OCI-LY1 (cell line): ENCODE data around the gene PLEKHH1.

ENCODE experiments used
- H2AFZ ChIP-seq: fragments of 200-600 bp; sonication (generic), shearing (Covaris generic); 2 replicates; pipeline ENCODE4 v1.6.0; 2014; ENCODE audit warnings: antibody characterized with exemption, mild to moderate bottlenecking, low read length
- H3F3A ChIP-seq: fragments of 200-600 bp; sonication (generic), shearing (Covaris generic); 2 replicates; pipeline ENCODE4 v1.6.0; 2014; ENCODE audit warnings: mild to moderate bottlenecking, antibody characterized with exemption, low read length, moderate library complexity; ENCODE audit not compliant: insufficient read depth
- H3K27ac ChIP-seq: fragments of 200-600 bp; sonication (generic); 2 replicates; pipeline ENCODE4 v1.5.1; 2014; ENCODE audit warnings: low read length, mixed run types, mild to moderate bottlenecking, low read depth; ENCODE audit not compliant: poor library complexity, severe bottlenecking
- H3K27me3 ChIP-seq: fragments of 200-600 bp; sonication (generic); 2 replicates; pipeline ENCODE4 v1.6.0; 2014; ENCODE audit warnings: antibody characterized with exemption, mild to moderate bottlenecking, low read length, moderate library complexity; ENCODE audit not compliant: insufficient read depth
- H3K36me3 ChIP-seq: fragments of 200-600 bp; sonication (generic); 2 replicates; pipeline ENCODE4 v1.6.1; 2014; ENCODE audit warnings: mild to moderate bottlenecking, antibody characterized with exemption, low read length, moderate library complexity, mixed read lengths; ENCODE audit not compliant: insufficient read depth
- H3K4me1 ChIP-seq: fragments of 200-600 bp; sonication (generic); 2 replicates; pipeline ENCODE4 v1.5.1; 2014; ENCODE audit warnings: mild to moderate bottlenecking, low read length, moderate library complexity; ENCODE audit not compliant: insufficient read depth, severe bottlenecking
- H3K4me2 ChIP-seq: fragments of 200-600 bp; sonication (generic), shearing (Covaris generic); 2 replicates; pipeline ENCODE4 v1.6.1; 2014; ENCODE audit warnings: low read length
- H3K4me3 ChIP-seq: fragments of 200-600 bp; sonication (generic); 2 replicates; pipeline ENCODE4 v1.5.1; 2014; ENCODE audit warnings: low read length, low read depth, mild to moderate bottlenecking, mixed read lengths; ENCODE audit not compliant: poor library complexity, severe bottlenecking
- H3K79me2 ChIP-seq: fragments of 200-600 bp; shearing (Covaris generic); 2 replicates; pipeline ENCODE4 v1.6.1; 2016; ENCODE audit warnings: mixed run types, low read length, mixed read lengths; ENCODE audit not compliant: insufficient read depth
- H3K9ac ChIP-seq: fragments of 200-600 bp; sonication (generic), shearing (Covaris generic); 2 replicates; pipeline ENCODE4 v1.6.1; 2014; ENCODE audit warnings: mild to moderate bottlenecking, low read length, mixed read lengths
- H3K9me2 ChIP-seq: fragments of 200-600 bp; sonication (generic), shearing (Covaris generic); 2 replicates; pipeline ENCODE4 v1.6.1; 2014; ENCODE audit warnings: low read depth, mild to moderate bottlenecking, low read length, mixed read lengths
- H3K9me3 ChIP-seq: fragments of 200-600 bp; shearing (Covaris generic); 2 replicates; pipeline ENCODE4 v1.6.1; 2014; ENCODE audit warnings: low read length, mixed read lengths
- H4K20me1 ChIP-seq: fragments of 200-600 bp; sonication (generic), shearing (Covaris generic); 2 replicates; pipeline ENCODE4 v1.6.0; 2016; ENCODE audit warnings: mild to moderate bottlenecking, low read length; ENCODE audit not compliant: insufficient read depth
- EZH2 ChIP-seq: fragments of 200-600 bp; sonication (generic), shearing (Covaris generic); IDR thresholded peaks from 2 replicates; pipeline ENCODE4 v1.8.0; 2017; ENCODE audit warnings: borderline replicate concordance, mixed run types, mild to moderate bottlenecking, antibody characterized with exemption, low read length, moderate library complexity, mixed read lengths
- TF ChIP-seq, protein P1 (sequence below): fragments of 200-600 bp; sonication (generic), shearing (Covaris generic); IDR thresholded peaks from 2 replicates; pipeline ENCODE4 v1.5.1; 2017; ENCODE audit warnings: mild to moderate bottlenecking, antibody characterized with exemption, low read length, moderate library complexity, mixed read lengths

PLEKHH1 gene

DNA sequence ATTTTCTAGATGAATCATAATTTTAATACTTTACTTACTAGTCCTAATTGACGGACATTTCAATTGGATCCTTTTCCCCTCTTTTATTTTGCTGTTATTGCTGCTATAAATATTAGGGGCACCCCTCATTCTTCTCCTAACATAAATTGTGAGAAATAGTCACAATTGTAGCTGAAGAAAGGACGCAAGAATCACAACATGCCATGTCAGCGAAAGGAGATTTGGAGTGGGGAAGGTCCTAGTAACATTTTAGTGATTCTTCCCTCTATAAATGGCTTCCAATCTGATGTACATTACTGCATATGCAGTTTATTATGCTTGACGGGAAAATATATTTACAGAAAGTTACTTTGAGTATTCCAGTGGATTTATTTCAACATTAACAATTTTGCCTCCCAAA lies 7.7 kb upstream of the PLEKHH1 start:
- H3K27me3 ChIP-seq = no peaks in the 10 kb centered on the region
- H3K36me3 ChIP-seq = no peaks in the 10 kb centered on the region
- no peak overlapping the region for H2AFZ ChIP-seq
- H3K27ac ChIP-seq = no peak overlapping the region
- H3K9me3 ChIP-seq = no peaks in the 10 kb centered on the region
- H4K20me1 ChIP-seq = no peaks in the 10 kb centered on the region
- H3K4me2 ChIP-seq = no peak overlapping the region
- TF ChIP-seq, protein P1, sequence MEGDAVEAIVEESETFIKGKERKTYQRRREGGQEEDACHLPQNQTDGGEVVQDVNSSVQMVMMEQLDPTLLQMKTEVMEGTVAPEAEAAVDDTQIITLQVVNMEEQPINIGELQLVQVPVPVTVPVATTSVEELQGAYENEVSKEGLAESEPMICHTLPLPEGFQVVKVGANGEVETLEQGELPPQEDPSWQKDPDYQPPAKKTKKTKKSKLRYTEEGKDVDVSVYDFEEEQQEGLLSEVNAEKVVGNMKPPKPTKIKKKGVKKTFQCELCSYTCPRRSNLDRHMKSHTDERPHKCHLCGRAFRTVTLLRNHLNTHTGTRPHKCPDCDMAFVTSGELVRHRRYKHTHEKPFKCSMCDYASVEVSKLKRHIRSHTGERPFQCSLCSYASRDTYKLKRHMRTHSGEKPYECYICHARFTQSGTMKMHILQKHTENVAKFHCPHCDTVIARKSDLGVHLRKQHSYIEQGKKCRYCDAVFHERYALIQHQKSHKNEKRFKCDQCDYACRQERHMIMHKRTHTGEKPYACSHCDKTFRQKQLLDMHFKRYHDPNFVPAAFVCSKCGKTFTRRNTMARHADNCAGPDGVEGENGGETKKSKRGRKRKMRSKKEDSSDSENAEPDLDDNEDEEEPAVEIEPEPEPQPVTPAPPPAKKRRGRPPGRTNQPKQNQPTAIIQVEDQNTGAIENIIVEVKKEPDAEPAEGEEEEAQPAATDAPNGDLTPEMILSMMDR = no peak
- TF ChIP-seq EZH2 = no peak
- H3K4me1 ChIP-seq = no peaks in the 10 kb centered on the region
- no peaks in the 10 kb centered on the region for H3K9me2 ChIP-seq
- no peak overlapping the region for H3K4me3 ChIP-seq
- no peaks in the 10 kb centered on the region for H3K79me2 ChIP-seq
- H3F3A ChIP-seq = no peaks in the 10 kb centered on the region
- H3K9ac ChIP-seq = no peak overlapping the region

DNA sequence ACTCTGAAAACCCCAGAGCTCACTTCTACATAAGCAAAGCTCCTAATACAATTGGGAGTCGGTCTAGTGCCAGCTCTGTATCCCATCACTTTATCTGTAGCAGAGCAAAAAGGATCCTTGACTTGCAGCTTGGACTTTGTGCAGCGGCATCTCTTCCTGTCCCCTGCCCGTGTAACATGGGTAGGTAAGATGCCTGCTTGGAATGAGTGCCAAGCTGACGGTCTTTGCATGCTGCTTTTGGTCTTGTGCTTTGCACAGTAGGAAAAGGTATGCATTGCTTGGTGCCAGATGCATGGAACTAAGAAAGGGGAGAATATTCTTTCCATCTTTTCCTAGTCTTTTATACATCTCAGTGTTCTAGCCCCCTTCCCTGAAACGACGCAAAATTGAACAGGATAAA lies 6.9 kb upstream of the PLEKHH1 start:
- TF ChIP-seq, protein P1 = no peak
- no peak for TF ChIP-seq EZH2
- Histone ChIP-seq H3K4me3 (no peak overlapping the region), H3K27me3 (no peaks in the 10 kb centered on the region)

DNA sequence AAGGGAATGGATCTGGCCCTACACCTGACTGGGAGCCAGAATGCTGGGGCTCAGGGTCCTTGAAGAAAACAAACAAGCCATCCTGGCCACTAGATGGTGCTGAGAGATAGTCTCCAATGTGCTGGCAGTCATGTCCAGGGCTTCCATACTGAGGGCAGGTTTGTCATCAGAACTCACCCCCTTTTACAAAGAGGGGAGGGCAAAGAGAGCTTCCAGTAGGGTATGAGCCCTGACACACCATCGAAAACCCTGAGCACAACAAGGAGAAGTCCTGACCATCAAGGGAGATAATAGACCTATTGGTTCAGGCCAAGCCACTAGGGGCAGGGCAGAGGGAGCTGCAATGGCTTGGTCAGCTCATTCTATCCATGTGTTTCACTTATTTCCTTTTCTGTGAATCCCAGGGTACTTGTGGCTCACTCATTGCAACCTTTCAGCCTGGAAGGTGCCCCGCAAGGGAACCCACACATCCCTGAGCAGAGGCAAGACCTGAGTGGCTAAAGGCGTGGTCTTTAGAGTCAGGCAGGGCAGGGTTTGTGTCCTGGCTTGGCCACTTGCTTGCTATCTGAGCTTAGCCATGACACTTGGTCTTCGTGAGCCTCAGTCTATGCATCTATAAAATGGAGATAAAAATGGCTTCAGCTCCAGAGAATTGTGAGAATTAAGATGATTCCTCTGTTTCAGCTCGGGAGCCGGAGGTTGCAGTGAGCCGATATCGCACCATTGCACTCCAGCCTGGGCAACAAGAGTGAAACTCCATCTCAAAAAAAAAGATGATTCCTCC lies 6.2 kb upstream of the PLEKHH1 start:
- Histone ChIP-seq H3K9me3 (no peaks in the 10 kb centered on the region), H3K36me3 (no peaks in the 10 kb centered on the region), H3K4me2 (no peak overlapping the region), H3K4me1 (no peaks in the 10 kb centered on the region), H3K9ac (no peak overlapping the region), H3K27ac (no peak overlapping the region), H4K20me1 (no peaks in the 10 kb centered on the region), H3K9me2 (no peaks in the 10 kb centered on the region), H3K4me3 (no peak overlapping the region), H3F3A (no peaks in the 10 kb centered on the region), H3K27me3 (no peaks in the 10 kb centered on the region), H3K79me2 (no peaks in the 10 kb centered on the region), H2AFZ (no peak overlapping the region)
- TF ChIP-seq, protein P1 = peak; percentile 98
- no peak for TF ChIP-seq EZH2

More for the DNA sequence above, 6.9 kb upstream of the PLEKHH1 start:
- Histone ChIP-seq H4K20me1 (no peaks in the 10 kb centered on the region), H3K4me2 (no peak overlapping the region), H3K4me1 (no peaks in the 10 kb centered on the region), H3K9me2 (no peaks in the 10 kb centered on the region), H3F3A (no peaks in the 10 kb centered on the region), H3K9ac (no peak overlapping the region), H3K27ac (no peak overlapping the region), H3K36me3 (no peaks in the 10 kb centered on the region), H2AFZ (no peak overlapping the region), H3K79me2 (no peaks in the 10 kb centered on the region), H3K9me3 (no peaks in the 10 kb centered on the region)
